ENCODE measurements around the gene NCKAP5. TPM values are rescaled to one million over a fixed set of nuclear protein-coding genes. Genes with fewer than 3 reads are reported as not detected.

NCKAP5 gene
- total RNA-seq, 2 donors from 2014 or later = not detected

DNA sequence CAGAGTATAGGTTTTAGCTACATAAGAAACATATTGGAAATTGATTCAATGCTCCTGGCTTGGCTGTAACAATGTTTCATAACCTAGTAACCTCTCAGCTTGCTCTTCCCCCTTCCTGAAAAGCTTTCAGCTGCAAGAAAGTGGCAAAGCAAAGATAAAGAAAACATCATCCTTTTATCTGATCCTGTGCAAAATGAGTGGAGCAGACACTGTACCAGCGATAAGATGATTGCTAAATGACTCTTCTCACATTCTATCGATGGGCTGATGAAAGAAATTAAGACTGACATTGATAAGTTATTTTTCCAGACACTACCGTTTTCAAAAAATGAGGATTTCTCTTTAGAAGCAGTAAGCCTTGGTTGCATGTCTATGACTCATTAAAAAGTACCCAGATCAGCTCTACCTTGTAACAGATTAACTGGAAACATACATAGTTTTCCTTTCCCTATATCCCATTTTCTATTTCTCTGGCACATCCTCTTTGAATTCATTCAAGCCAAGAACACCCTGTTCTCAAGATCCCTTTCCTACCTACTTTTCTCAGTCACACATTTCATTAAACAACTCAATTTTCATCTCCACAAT lies 811.2 kb downstream of the NCKAP5 start:
- no peaks in the 10 kb centered on the region for H3K27me3 Mint-ChIP-seq
- H3K9me3 Mint-ChIP-seq = peaks cover 9% of the 10 kb centered on the region
- no peaks in the 10 kb centered on the region for H3K36me3 Mint-ChIP-seq
- H3K4me1 Mint-ChIP-seq (ENCODE audit: low read depth in 2 of 2) = no peaks in the 10 kb centered on the region
- DNase-seq (ENCODE audit: low spot score) (no peak), ATAC-seq (no peak)
- H3K4me3 Mint-ChIP-seq = no peak overlapping the region
- H3K27ac Mint-ChIP-seq = no peak overlapping the region

DNA sequence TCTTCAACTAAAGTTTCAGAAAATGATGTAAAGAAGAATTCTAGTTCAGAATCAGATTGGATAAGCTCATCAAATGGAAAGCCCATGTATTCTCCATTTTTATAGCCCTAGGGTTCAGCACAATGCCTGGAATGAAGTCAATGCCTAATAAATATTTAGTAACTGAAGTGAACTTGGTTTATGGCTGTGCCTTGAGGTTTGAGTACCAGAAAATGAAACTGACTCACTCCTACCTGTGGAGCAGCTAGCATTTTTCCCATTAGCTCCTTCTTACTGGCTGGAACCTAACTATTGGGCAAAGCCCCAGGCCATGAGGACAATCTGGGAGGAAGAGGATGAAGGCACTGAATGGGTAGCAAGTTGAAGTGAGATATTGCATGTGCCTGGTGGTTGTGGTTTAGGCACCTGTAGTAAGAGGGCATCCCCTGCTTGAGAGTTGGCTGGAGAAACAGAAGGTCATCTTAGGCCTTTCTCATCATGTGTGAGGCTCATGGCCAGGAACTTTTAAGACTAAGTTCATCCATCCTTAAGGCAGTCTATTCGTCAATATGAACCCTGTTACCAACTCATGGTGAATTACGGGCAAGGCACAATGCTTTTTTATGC lies 813.3 kb downstream of the NCKAP5 start:
- no peak overlapping the region for H3K4me3 Mint-ChIP-seq
- H3K4me1 Mint-ChIP-seq (ENCODE audit: low read depth in 2 of 2) = no peaks in the 10 kb centered on the region
- DNase-seq (ENCODE audit: low spot score) = no peak
- ATAC-seq = no peak
- peaks cover 14% of the 10 kb centered on the region for H3K9me3 Mint-ChIP-seq
- no peak overlapping the region for H3K27ac Mint-ChIP-seq
- H3K36me3 Mint-ChIP-seq = no peaks in the 10 kb centered on the region
- no peaks in the 10 kb centered on the region for H3K27me3 Mint-ChIP-seq

DNA sequence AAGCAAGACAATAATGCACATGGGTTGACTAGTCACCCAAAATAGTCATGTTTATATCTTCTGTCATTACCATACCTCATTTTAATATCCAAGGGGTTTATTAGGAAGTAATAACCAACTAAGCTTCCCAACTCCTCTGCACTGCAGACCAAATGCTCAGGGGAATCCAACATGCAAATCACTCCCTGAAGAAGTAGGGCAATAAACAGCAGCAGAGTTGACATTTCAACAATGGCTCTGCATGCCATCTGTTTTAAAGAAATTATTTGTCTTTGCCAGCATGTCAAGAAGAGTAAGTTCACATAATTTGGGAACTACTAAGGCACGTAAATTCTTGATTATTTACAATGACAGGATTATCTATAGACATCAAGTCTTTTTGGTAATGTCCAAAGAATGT lies 813.9 kb downstream of the NCKAP5 start:
- Mint-ChIP-seq H3K36me3 (no peaks in the 10 kb centered on the region), H3K4me1 (ENCODE audit: low read depth in 2 of 2) (no peaks in the 10 kb centered on the region), H3K4me3 (no peak overlapping the region), H3K27me3 (no peaks in the 10 kb centered on the region), H3K9me3 (peaks cover 14% of the 10 kb centered on the region), H3K27ac (no peak overlapping the region)
- ATAC-seq = no peak
- no peak for DNase-seq (ENCODE audit: low spot score)

DNA sequence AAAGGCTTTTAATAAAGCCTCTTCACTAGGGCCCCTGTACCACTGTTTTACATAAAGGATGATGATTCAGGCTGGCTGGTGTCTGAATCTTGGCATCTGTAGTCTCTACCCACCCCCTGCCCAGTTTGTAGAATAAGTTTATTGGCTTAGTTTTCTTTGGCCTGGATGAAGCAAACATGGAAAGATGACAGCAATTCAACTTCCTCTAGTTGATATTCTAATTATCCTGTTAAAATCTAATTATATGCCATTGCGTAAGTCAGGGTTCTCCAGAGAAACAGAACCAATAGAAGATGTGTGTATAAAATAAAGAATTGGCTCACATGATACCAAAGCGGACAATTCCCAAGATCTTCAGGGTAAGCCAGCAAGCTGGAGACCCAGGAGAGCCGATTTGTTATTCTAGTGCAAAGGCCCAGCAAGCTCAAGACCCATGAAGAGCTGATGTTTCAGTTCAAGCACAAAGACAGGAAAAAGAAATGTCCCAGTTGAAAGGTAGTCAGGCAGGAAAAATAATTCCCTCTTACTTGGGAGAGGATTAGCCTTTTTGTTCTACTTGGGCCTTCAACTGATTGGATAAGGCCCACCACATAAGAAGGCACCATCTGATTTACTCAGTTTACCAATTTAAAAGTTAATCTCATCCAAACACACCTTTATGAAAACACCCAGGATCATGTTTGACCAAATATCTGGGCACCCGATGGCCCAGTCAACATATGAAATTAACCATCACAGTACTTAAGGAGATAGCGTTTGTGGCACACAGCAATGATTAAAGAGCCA lies 815.6 kb downstream of the NCKAP5 start:
- Mint-ChIP-seq H3K9me3 (peaks cover 11% of the 10 kb centered on the region), H3K4me1 (ENCODE audit: low read depth in 2 of 2) (no peaks in the 10 kb centered on the region), H3K27ac (no peak overlapping the region), H3K36me3 (no peaks in the 10 kb centered on the region), H3K4me3 (no peak overlapping the region), H3K27me3 (no peaks in the 10 kb centered on the region)
- no peak for ATAC-seq
- DNase-seq (ENCODE audit: low spot score) = no peak

DNA sequence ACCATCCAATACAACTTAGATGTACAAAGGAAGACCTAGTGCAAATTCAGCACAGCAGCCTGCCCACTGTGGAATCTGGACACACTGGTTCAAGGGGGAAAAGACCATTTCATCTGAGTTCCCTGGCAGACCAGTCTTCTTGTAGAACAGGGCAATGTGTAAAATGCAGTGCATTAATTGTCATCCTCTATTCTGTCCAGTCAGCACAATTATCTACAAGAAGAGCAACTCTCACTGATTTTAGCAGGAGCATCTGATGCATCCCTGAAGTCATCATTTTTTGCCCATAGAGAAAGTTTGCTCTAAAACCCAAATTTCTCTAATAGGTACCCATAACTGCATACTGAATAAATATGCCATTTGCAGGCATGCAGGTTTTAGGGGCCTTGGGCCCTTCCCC lies 816.4 kb downstream of the NCKAP5 start:
- DNase-seq (ENCODE audit: low spot score) (no peak), ATAC-seq (no peak)
- Mint-ChIP-seq H3K36me3 (no peaks in the 10 kb centered on the region), H3K4me1 (ENCODE audit: low read depth in 2 of 2) (no peaks in the 10 kb centered on the region), H3K27me3 (no peaks in the 10 kb centered on the region), H3K27ac (no peak overlapping the region), H3K4me3 (no peak overlapping the region), H3K9me3 (peaks cover 11% of the 10 kb centered on the region)

DNA sequence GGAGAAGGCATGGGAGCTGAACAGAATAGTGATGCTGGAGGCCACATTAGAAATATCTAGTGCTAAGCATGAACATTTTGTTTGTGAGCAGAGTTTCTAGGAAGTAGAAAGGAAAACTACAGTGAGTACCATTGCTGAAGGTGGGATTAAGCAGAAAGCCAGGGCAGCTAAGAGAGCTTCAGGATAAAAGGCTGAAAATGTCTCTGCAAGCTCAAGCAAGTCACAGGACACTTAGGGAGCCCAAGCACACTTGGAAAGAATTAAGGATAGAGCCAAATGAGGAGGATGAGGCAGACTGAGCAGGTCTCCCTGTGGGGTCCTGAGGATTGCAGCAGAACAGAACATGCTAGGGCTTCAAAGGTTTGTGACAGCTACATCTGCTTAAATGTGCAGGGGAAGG lies 817.7 kb downstream of the NCKAP5 start:
- no peaks in the 10 kb centered on the region for H3K4me1 Mint-ChIP-seq (ENCODE audit: low read depth in 2 of 2)
- no peak overlapping the region for H3K4me3 Mint-ChIP-seq
- no peaks in the 10 kb centered on the region for H3K36me3 Mint-ChIP-seq
- ATAC-seq = no peak
- H3K27ac Mint-ChIP-seq = no peak overlapping the region
- DNase-seq (ENCODE audit: low spot score) = no peak
- peaks cover 11% of the 10 kb centered on the region for H3K9me3 Mint-ChIP-seq
- H3K27me3 Mint-ChIP-seq = no peaks in the 10 kb centered on the region

DNA sequence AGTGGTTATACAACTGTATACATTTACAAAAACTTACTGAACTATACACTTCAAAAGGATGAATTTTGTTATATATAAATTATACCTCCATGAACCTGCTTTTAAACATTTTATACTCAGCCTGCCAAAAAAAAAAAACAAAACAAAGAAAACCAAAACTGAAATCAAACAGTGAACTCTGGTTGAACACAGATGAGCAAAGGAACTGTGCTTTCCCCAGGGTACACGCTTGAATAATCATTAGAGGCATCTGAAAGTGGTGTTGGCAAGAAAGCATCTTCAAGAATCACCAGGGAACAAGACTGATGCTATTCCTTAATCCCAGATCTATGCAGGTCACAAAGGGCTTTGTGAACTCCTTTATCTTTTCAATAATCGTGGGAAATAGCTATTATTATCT lies 821.2 kb downstream of the NCKAP5 start:
- no peak overlapping the region for H3K4me3 Mint-ChIP-seq
- no peaks in the 10 kb centered on the region for H3K36me3 Mint-ChIP-seq
- no peaks in the 10 kb centered on the region for H3K4me1 Mint-ChIP-seq (ENCODE audit: low read depth in 2 of 2)
- H3K9me3 Mint-ChIP-seq = peaks cover 5% of the 10 kb centered on the region
- no peak for ATAC-seq
- no peaks in the 10 kb centered on the region for H3K27me3 Mint-ChIP-seq
- no peak for DNase-seq (ENCODE audit: low spot score)
- no peak overlapping the region for H3K27ac Mint-ChIP-seq

DNA sequence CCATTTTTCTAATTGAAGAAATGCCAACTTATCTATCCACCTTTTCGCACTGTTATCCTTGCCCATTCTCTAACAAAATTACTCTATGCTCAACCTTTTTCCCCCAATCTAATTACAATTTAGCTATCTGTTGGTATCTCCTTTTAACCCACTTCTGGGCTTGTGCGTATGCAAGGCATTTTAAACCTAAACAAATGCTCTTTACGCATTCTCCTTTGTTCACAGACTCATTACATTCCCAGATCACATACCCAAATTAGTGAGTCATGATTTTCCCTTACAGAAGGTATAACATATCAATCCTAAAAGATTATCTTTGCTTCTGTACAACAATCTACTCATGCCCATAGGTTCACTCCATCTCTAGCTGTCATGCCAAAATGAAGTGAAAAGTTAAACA lies 826.5 kb downstream of the NCKAP5 start:
- Mint-ChIP-seq H3K27me3 (no peaks in the 10 kb centered on the region), H3K36me3 (no peaks in the 10 kb centered on the region), H3K9me3 (peaks cover 4% of the 10 kb centered on the region), H3K4me1 (ENCODE audit: low read depth in 2 of 2) (no peaks in the 10 kb centered on the region), H3K4me3 (no peak overlapping the region), H3K27ac (no peak overlapping the region)
- ATAC-seq (no peak), DNase-seq (ENCODE audit: low spot score) (no peak)

DNA sequence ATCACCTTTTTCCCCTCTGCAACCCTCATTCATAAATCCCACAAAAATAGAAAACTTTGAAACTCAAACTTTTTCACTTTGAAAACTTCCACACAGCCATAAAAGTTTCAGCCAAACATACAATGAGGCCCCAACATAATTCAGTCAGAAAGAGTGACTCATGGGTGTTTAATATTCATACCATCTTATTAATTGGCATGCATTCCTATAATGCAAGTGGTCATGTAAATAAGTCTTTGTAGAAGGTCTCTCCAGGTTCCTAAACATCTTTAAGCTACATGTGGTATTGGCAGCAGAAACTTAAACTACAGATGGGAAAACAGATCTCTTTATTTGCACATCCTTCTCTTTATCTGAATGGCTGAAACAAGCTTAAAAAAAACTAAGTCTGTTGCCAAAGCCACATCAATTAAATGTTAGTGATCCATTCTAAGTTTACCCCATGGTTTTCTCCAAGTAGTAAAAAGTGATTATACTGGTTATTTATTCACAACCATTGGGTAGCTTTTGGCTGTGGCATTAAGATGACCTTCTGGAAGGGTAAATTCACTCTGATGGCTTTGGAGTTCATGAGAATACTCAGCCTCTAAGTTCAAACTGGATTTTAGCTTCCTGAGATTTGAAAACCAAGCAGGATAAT lies 828.1 kb downstream of the NCKAP5 start:
- H3K4me3 Mint-ChIP-seq = no peak overlapping the region
- no peaks in the 10 kb centered on the region for H3K4me1 Mint-ChIP-seq (ENCODE audit: low read depth in 2 of 2)
- DNase-seq (ENCODE audit: low spot score) = no peak
- no peaks in the 10 kb centered on the region for H3K36me3 Mint-ChIP-seq
- no peaks in the 10 kb centered on the region for H3K27me3 Mint-ChIP-seq
- peaks cover 4% of the 10 kb centered on the region for H3K9me3 Mint-ChIP-seq
- H3K27ac Mint-ChIP-seq = no peak overlapping the region
- ATAC-seq = no peak

DNA sequence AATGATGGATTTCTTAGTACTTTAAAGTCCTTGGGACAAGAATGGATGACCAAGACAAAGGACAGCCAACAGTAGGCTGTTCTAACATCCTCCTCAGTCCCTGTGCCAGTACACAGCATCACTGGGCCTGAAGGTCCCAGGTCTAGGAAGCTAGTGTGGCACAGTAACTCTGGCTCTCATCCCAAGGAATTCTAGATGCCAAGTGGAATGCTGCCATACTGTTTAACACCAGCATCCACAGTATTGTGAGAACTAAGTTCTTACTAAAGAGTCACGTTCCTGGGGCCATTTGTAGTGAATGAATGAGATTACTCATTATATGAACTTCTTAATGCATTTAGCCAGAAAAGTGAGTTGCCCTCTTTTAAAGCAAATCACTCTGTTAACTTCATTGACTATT lies 830.0 kb downstream of the NCKAP5 start:
- peaks cover 4% of the 10 kb centered on the region for H3K9me3 Mint-ChIP-seq
- no peak overlapping the region for H3K4me3 Mint-ChIP-seq
- no peaks in the 10 kb centered on the region for H3K4me1 Mint-ChIP-seq (ENCODE audit: low read depth in 2 of 2)
- no peak for DNase-seq (ENCODE audit: low spot score)
- no peak overlapping the region for H3K27ac Mint-ChIP-seq
- H3K36me3 Mint-ChIP-seq = no peaks in the 10 kb centered on the region
- no peaks in the 10 kb centered on the region for H3K27me3 Mint-ChIP-seq
- ATAC-seq = no peak

DNA sequence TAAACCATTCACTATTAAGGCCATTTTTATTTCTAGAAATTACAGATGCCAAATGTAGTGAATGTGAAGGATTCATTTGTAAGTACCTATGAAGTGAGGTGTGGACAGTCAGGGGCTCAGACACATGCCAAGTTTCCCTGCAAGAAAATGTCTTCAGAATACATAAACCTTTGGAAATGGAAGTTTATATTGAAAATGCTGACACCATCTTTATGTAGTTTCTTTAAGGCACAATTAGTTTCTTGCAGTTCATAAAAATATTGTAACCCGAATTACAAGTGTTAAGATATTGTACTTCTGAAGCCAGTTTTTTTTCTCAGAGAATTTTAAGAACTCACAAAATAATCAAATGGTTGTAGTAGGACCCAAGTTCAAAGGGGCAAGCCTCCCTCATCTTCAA lies 832.2 kb downstream of the NCKAP5 start:
- no peak overlapping the region for H3K27ac Mint-ChIP-seq
- H3K4me1 Mint-ChIP-seq (ENCODE audit: low read depth in 2 of 2) = no peaks in the 10 kb centered on the region
- DNase-seq (ENCODE audit: low spot score) (no peak), ATAC-seq (no peak)
- no peaks in the 10 kb centered on the region for H3K27me3 Mint-ChIP-seq
- peaks cover 6% of the 10 kb centered on the region for H3K9me3 Mint-ChIP-seq
- H3K4me3 Mint-ChIP-seq = no peak overlapping the region
- H3K36me3 Mint-ChIP-seq = no peaks in the 10 kb centered on the region

DNA sequence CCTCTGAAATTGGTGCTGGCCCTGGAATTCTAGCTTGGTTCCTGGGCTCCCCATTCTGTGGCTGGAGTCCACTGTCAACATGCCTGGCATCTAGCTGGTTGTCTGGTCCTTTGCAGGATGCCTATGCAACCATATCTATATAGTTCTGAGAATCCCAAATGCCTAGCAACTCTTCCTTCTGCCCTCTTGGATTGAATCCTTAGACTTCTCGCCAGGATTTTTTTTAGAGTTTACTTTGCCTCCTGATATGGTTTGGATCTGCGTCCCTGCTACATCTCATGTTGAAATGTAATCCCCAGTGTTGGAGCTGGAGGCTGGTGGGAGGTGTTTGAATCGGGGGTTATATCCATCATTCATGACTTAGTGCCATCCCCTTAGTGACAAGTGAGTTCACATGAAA lies 833.3 kb downstream of the NCKAP5 start:
- H3K4me1 Mint-ChIP-seq (ENCODE audit: low read depth in 2 of 2) = no peaks in the 10 kb centered on the region
- no peaks in the 10 kb centered on the region for H3K27me3 Mint-ChIP-seq
- DNase-seq (ENCODE audit: low spot score) (no peak), ATAC-seq (no peak)
- no peak overlapping the region for H3K4me3 Mint-ChIP-seq
- H3K36me3 Mint-ChIP-seq = no peaks in the 10 kb centered on the region
- peaks cover 6% of the 10 kb centered on the region for H3K9me3 Mint-ChIP-seq
- no peak overlapping the region for H3K27ac Mint-ChIP-seq

DNA sequence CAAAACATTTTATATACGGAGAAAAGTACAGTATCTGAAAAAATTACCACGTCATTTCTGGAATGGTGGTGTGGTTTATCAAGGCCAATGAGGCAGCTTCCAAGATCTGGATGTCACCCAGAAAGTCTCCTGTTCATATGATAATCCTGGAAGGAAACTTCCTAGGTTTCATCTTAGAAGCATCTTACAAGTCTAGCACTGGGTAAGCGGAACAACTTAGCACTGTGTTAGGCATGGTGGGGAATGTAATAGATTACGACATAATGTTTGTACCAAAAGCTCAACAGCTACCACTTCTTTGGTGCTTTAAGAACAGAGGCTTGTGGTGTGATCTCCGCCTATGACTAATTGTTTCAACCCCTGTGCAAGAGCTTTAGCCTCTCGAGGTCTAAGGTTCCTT lies 835.2 kb downstream of the NCKAP5 start:
- Mint-ChIP-seq H3K4me3 (no peak overlapping the region), H3K9me3 (peaks cover 6% of the 10 kb centered on the region), H3K27me3 (no peaks in the 10 kb centered on the region), H3K36me3 (no peaks in the 10 kb centered on the region), H3K27ac (no peak overlapping the region), H3K4me1 (ENCODE audit: low read depth in 2 of 2) (no peaks in the 10 kb centered on the region)
- DNase-seq (ENCODE audit: low spot score) = no peak
- ATAC-seq = no peak

DNA sequence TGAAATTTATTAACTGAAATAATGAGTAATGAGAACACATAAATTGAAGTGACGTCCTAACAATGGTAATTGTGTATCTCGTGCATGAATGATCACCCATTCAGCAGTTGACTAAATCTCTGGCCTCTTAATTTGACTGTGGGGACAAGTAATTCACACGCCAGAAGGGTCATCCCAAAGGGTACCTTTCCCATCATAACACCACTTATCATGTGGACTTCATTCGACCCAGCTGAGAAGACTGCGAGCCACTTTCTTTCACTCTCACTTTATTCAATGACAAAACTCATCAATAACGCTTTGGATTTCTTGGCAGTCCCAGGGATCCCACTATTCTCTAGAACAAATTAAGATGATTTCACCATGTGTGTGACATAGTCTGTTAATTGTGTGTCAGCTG lies 835.6 kb downstream of the NCKAP5 start:
- no peak for DNase-seq (ENCODE audit: low spot score)

More for the DNA sequence above, 835.6 kb downstream of the NCKAP5 start:
- Mint-ChIP-seq H3K9me3 (peaks cover 6% of the 10 kb centered on the region), H3K4me1 (ENCODE audit: low read depth in 2 of 2) (no peaks in the 10 kb centered on the region), H3K27me3 (no peaks in the 10 kb centered on the region), H3K4me3 (no peak overlapping the region), H3K27ac (no peak overlapping the region), H3K36me3 (no peaks in the 10 kb centered on the region)
- ATAC-seq = no peak

Data from natural killer cell treated with Interleukin-12 subunit alpha and Interleukin-12 subunit beta and Interleukin-15 and Interleukin-18, amount 100 ng/mL, for 72 hours (primary cell).